GM21529 (cell line): Measurements from ENCODE around the gene EIF4EBP2.

Experiments used
- ATAC-seq: cut with Tn5 transposase; IDR thresholded peaks from one replicate; pipeline ENCODE4 v1.9.1; 2021; ENCODE audit not compliant: unreplicated experiment

Gene EIF4EBP2

GRCh38 chr10:70458329-70459060 lies 54.5 kb downstream of the EIF4EBP2 start:
- no peak for ATAC-seq

GRCh38 chr10:70459061-70459773 lies 55.3 kb downstream of the EIF4EBP2 start:
- no peak for ATAC-seq

GRCh38 chr10:70459774-70460490 lies 56.0 kb downstream of the EIF4EBP2 start:
- ATAC-seq: no peak

GRCh38 chr10:70461397-70462348 lies 57.7 kb downstream of the EIF4EBP2 start:
- ATAC-seq: no peak

- ATAC-seq: no peak
Observed at GRCh38 chr10:70462349-70462984, 58.5 kb downstream of the EIF4EBP2 start.

GRCh38 chr10:70465278-70465677 lies 61.3 kb downstream of the EIF4EBP2 start:
- ATAC-seq: no peak

GRCh38 chr10:70465832-70466231 lies 61.9 kb downstream of the EIF4EBP2 start:
- no peak for ATAC-seq

GRCh38 chr10:70466951-70467350 lies 63.0 kb downstream of the EIF4EBP2 start:
- ATAC-seq: no peak

GRCh38 chr10:70472799-70473454 lies 69.0 kb downstream of the EIF4EBP2 start:
- no peak for ATAC-seq

- no peak for ATAC-seq
Observed at GRCh38 chr10:70474780-70475179, 70.8 kb downstream of the EIF4EBP2 start.

GRCh38 chr10:70475661-70476060 lies 71.7 kb downstream of the EIF4EBP2 start:
- no peak for ATAC-seq

- ATAC-seq: no peak
Observed at GRCh38 chr10:70476249-70477035, 72.5 kb downstream of the EIF4EBP2 start.

- ATAC-seq: no peak
Observed at GRCh38 chr10:70477661-70478162, 73.8 kb downstream of the EIF4EBP2 start.
